Mesenchymal stem cell (in vitro differentiated cells and primary cell): ENCODE data around the gene SFSWAP.
"Not testable (repeated sequence)": the region's sequence is repeated elsewhere in the genome, so short reads cannot be mapped to it uniquely, and the experiment has no call there.

Experiments
- DNase-seq: peaks from one replicate; pipeline ENCODE4 v3.0.0-alpha.2; 2013
- H2AFZ ChIP-seq: one replicate; pipeline ENCODE4 v1.6.1; 2013; ENCODE audit warnings: low read depth, mild to moderate bottlenecking, control low read depth, inconsistent platforms, low read length, moderate library complexity
- H2AK5ac ChIP-seq: 2 replicates; pipeline ENCODE4 v1.6.1; 2013; ENCODE audit warnings: low read length, moderate library complexity, mild to moderate bottlenecking, inconsistent platforms; ENCODE audit not compliant: severe bottlenecking
- H2BK120ac ChIP-seq: one replicate; pipeline ENCODE4 v1.6.1; 2013; ENCODE audit warnings: low read depth, mild to moderate bottlenecking, inconsistent platforms, low read length, moderate library complexity
- H2BK12ac ChIP-seq, 2 experiments: one replicate each; pipeline ENCODE4 v1.6.1; 2013; ENCODE audit warnings: inconsistent platforms in 2 of 2, low read length in 2 of 2, mild to moderate bottlenecking in 2 of 2, moderate library complexity in 2 of 2, control low read depth in 1 of 2
- H2BK15ac ChIP-seq: one replicate; pipeline ENCODE4 v1.6.1; 2013; ENCODE audit warnings: mild to moderate bottlenecking, low read depth, inconsistent platforms; ENCODE audit not compliant: poor library complexity, severe bottlenecking
- H2BK5ac ChIP-seq: 2 replicates; pipeline ENCODE4 v1.6.1; 2013; ENCODE audit warnings: low read depth, mild to moderate bottlenecking, low read length, control low read depth, inconsistent platforms; ENCODE audit not compliant: poor library complexity, severe bottlenecking
- H3K14ac ChIP-seq, 2 experiments: one replicate each; pipeline ENCODE4 v1.6.1; 2013; ENCODE audit warnings: inconsistent platforms in 2 of 2, low read length in 2 of 2, control low read depth in 1 of 2, mild to moderate bottlenecking in 1 of 2, moderate library complexity in 1 of 2
- H3K18ac ChIP-seq, 2 experiments: one replicate each; pipeline ENCODE4 v1.6.1; 2013; ENCODE audit warnings: inconsistent platforms in 2 of 2, low read length in 2 of 2, control low read depth in 1 of 2, low read depth in 1 of 2, mild to moderate bottlenecking in 1 of 2
- H3K23ac ChIP-seq, 2 experiments: one replicate each; pipeline ENCODE4 v1.6.1; 2013; ENCODE audit warnings: inconsistent platforms in 2 of 2, low read length in 2 of 2, mild to moderate bottlenecking in 2 of 2, moderate library complexity in 2 of 2, control low read depth in 1 of 2
- H3K27ac ChIP-seq: 2 replicates; pipeline ENCODE4 v1.5.1; 2013; ENCODE audit warnings: mild to moderate bottlenecking, moderate library complexity, low read length, control low read depth, inconsistent platforms; ENCODE audit not compliant: poor library complexity, severe bottlenecking
- H3K27me3 ChIP-seq, 2 experiments: 2 replicates each; pipeline versions ENCODE4 v1.6.1 to v1.7.0; 2013; ENCODE audit warnings: low read length in 2 of 2, mild to moderate bottlenecking in 2 of 2, moderate library complexity in 2 of 2, control low read depth in 1 of 2, inconsistent platforms in 1 of 2; ENCODE audit not compliant: control insufficient read depth in 1 of 2, insufficient read depth in 1 of 2
- H3K36me3 ChIP-seq, 2 experiments: 2 replicates each; pipeline versions ENCODE4 v1.6.1 to v1.7.0; 2013; ENCODE audit warnings: low read length in 2 of 2, control low read depth in 1 of 2, inconsistent platforms in 1 of 2, low read depth in 1 of 2, mild to moderate bottlenecking in 1 of 2; ENCODE audit not compliant: insufficient read depth in 2 of 2, control insufficient read depth in 1 of 2
- H3K4ac ChIP-seq, 2 experiments: one replicate each; pipeline ENCODE4 v1.6.1; 2013; ENCODE audit warnings: inconsistent platforms in 2 of 2, low read length in 2 of 2, mild to moderate bottlenecking in 2 of 2, moderate library complexity in 2 of 2, control low read depth in 1 of 2, low read depth in 1 of 2
- H3K4me1 ChIP-seq: 2 replicates; pipeline ENCODE4 v1.6.1; 2013; ENCODE audit warnings: low read depth, low read length, control low read depth; ENCODE audit not compliant: control insufficient read depth, insufficient read depth
- H3K4me2 ChIP-seq: 2 replicates; pipeline ENCODE4 v1.6.1; 2013; ENCODE audit warnings: low read length, mild to moderate bottlenecking, inconsistent platforms; ENCODE audit not compliant: poor library complexity, severe bottlenecking
- H3K4me3 ChIP-seq, 2 experiments: 2 replicates each; pipeline versions ENCODE4 v1.5.1 to v1.7.0; 2013; ENCODE audit warnings: low read length in 2 of 2, mild to moderate bottlenecking in 2 of 2, control low read depth in 1 of 2, low read depth in 1 of 2; ENCODE audit not compliant: insufficient read depth in 1 of 2
- H3K79me1 ChIP-seq: replicated peaks from 2 replicates; pipeline ENCODE4 v1.6.1; 2013; ENCODE audit warnings: mild to moderate bottlenecking, control low read depth, low read length, inconsistent platforms; ENCODE audit not compliant: poor library complexity, severe bottlenecking
- H3K9ac ChIP-seq: 2 replicates; pipeline ENCODE4 v1.7.0; 2013; ENCODE audit warnings: mild to moderate bottlenecking, low read length, moderate library complexity
- H3K9me3 ChIP-seq: 2 replicates; pipeline ENCODE4 v1.7.0; 2013; ENCODE audit warnings: mild to moderate bottlenecking, low read length; ENCODE audit not compliant: control insufficient read depth
- H4K8ac ChIP-seq: one replicate; pipeline ENCODE4 v1.6.1; 2013; ENCODE audit warnings: inconsistent platforms, mild to moderate bottlenecking, low read length, moderate library complexity
- H4K91ac ChIP-seq: one replicate; pipeline ENCODE4 v1.6.1; 2013; ENCODE audit warnings: mild to moderate bottlenecking, low read length, inconsistent platforms
- WGBS: methylation state at CpG from one replicate; pipeline ENCODE4 v1.1.7; 2013; ENCODE audit warnings: mixed read lengths; 5-methylcytosine and 5-hydroxymethylcytosine counted together

SFSWAP gene

GRCh38 chr12:131680392-131681256 is 30.3 kb upstream of the SFSWAP start:
- H4K91ac ChIP-seq, H3K4me1 ChIP-seq, H3K36me3 ChIP-seq, H3K4me3 ChIP-seq, H3K27ac ChIP-seq, H2AFZ ChIP-seq, H3K18ac ChIP-seq, H4K8ac ChIP-seq, H3K4ac ChIP-seq, H3K9ac ChIP-seq, H3K14ac ChIP-seq, H2AK5ac ChIP-seq, H2BK5ac ChIP-seq, H2BK12ac ChIP-seq, H2BK15ac ChIP-seq, H3K9me3 ChIP-seq, DNase-seq, H2BK120ac ChIP-seq, H3K23ac ChIP-seq, H3K4me2 ChIP-seq, H3K79me1 ChIP-seq: not testable (repeated sequence)
- 79% methylated on average over 11 of the region's 18 CpGs for WGBS
- H3K27me3 ChIP-seq, result peaks cover 0 to 29% of the 10 kb centered on the region in 2 experiments

- no peak overlapping the region for H2AFZ ChIP-seq
- H3K18ac ChIP-seq, result no peak overlapping the region
- H3K4me2 ChIP-seq, result no peak overlapping the region
- H3K14ac ChIP-seq, result no peak overlapping the region
- H3K36me3 ChIP-seq, result no peaks in the 10 kb centered on the region
- H3K9ac ChIP-seq, result no peak overlapping the region
- H3K23ac ChIP-seq, result no peak overlapping the region
- H3K4me1 ChIP-seq, result no peaks in the 10 kb centered on the region
- no peak overlapping the region for H2BK12ac ChIP-seq
- no peak overlapping the region for H4K91ac ChIP-seq
- DNase-seq, result no peak
- no peak overlapping the region for H3K27ac ChIP-seq
- H3K9me3 ChIP-seq, result peaks cover under 1% of the 10 kb centered on the region
- H3K79me1 ChIP-seq, result no peaks in the 10 kb centered on the region
- no peak overlapping the region for H2BK120ac ChIP-seq
- peaks cover 0 to 26% of the 10 kb centered on the region in 2 experiments for H3K27me3 ChIP-seq
- H3K4me3 ChIP-seq, result no peak overlapping the region
- H3K4ac ChIP-seq, result no peak overlapping the region
- WGBS, result 66% methylated on average over 2 of the region's 5 CpGs
- no peak overlapping the region for H4K8ac ChIP-seq
- no peak overlapping the region for H2BK5ac ChIP-seq
- H2AK5ac ChIP-seq, result no peak overlapping the region
- H2BK15ac ChIP-seq, result no peak overlapping the region
These were observed 29.7 kb upstream of the SFSWAP start for GRCh38 chr12:131681257-131681620.

DNA sequence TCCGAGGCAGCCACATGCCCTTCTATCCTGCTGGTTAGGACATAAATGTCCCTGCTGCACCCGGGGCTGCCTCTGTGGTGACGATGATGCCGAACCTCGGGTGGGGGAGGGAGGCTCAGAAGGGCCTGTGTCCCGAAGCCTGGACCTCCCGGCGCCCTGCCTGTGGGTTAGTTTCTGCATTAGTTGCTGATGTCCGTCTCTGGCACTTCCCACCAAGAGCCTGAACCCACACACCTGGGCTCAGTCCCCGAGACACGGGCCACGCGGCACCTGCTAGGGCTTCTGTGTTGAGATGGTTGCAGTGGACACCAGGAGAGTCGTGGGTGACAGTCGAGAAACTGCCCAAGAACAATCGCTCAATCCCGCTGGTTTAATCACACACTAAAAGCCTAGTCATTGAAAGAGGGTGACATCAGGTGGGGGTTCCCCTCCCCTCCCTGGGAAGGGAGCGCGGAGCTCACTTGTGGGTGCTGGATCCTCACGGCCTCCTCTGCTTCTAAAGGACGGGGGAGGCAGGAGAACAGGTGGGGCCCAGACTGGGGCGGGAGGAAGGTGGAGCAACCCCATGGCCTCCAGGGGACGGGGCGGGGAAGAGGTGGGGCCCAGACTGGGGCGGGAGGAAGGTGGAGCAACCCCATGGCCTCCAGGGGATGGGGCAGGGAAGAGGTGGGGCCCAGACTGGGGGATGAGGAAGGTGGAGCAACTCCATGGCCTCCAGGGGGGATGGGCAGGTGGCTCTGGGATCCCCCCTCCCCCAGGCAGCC is 29.0 kb upstream of the SFSWAP start:
- not testable (repeated sequence) for H4K8ac ChIP-seq, H2BK12ac ChIP-seq, H2AK5ac ChIP-seq, H2AFZ ChIP-seq, H3K79me1 ChIP-seq, H3K9me3 ChIP-seq, H3K4me3 ChIP-seq, H4K91ac ChIP-seq, H3K36me3 ChIP-seq, H3K4ac ChIP-seq, H3K23ac ChIP-seq, H3K18ac ChIP-seq, H2BK15ac ChIP-seq, H3K27ac ChIP-seq, H2BK5ac ChIP-seq, H2BK120ac ChIP-seq, H3K4me1 ChIP-seq, H3K14ac ChIP-seq, H3K4me2 ChIP-seq, DNase-seq, H3K9ac ChIP-seq
- H3K27me3 ChIP-seq, result peaks cover 0 to 26% of the 10 kb centered on the region in 2 experiments
- WGBS, result 50% methylated on average over 15 of the region's 25 CpGs

DNA sequence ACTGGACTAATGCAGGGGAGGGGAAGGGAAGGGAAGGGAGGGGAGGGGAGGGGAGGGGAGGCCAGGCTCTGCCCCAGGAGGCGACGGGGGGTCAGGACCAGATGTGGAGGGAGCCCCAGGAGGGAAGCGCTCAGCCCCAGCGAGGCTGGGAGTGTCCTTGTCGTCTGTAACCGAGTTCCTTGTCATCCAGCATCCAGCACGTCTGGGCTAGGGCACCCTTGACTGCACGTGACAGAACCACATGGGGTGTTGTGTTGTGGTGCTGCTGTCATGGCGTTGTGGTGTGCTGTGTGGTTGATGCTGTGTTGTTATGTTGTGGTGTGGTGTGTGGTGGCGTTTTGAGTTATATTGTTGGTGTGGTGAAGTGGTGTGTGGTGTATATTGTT is 28.4 kb upstream of the SFSWAP start:
- Histone ChIP-seq H2AFZ (no peak overlapping the region), H3K9me3 (peaks cover 7% of the 10 kb centered on the region), H3K9ac (no peak overlapping the region), H3K4ac (no peak overlapping the region), H2BK12ac (no peak overlapping the region), H2AK5ac (no peak overlapping the region), H3K79me1 (no peaks in the 10 kb centered on the region), H3K27me3 (peaks cover 0 to 26% of the 10 kb centered on the region in 2 experiments), H2BK120ac (no peak overlapping the region), H4K91ac (no peak overlapping the region), H3K36me3 (no peaks in the 10 kb centered on the region), H3K18ac (no peak overlapping the region), H3K4me3 (no peak overlapping the region), H3K14ac (no peak overlapping the region), H3K4me2 (no peak overlapping the region), H2BK15ac (no peak overlapping the region), H3K27ac (no peak overlapping the region), H2BK5ac (no peak overlapping the region), H3K23ac (no peak overlapping the region), H3K4me1 (no peaks in the 10 kb centered on the region), H4K8ac (no peak overlapping the region)
- no peak for DNase-seq
- 47% methylated on average over 10 of the region's 10 CpGs for WGBS
